GM18858 (cell line): Measurements from ENCODE around the gene AP1G2.
"Not testable (repeated sequence)": the region's sequence is repeated elsewhere in the genome, so short reads cannot be mapped to it uniquely, and the experiment has no call there.

ENCODE experiments used
- ATAC-seq: cut with Tn5 transposase; IDR thresholded peaks from one replicate; pipeline ENCODE4 v1.9.1; 2021; ENCODE audit not compliant: unreplicated experiment

Gene AP1G2

GRCh38 chr14:23600806-23601205 lies 33.2 kb upstream of the AP1G2 start:
- ATAC-seq, result no peak

DNA sequence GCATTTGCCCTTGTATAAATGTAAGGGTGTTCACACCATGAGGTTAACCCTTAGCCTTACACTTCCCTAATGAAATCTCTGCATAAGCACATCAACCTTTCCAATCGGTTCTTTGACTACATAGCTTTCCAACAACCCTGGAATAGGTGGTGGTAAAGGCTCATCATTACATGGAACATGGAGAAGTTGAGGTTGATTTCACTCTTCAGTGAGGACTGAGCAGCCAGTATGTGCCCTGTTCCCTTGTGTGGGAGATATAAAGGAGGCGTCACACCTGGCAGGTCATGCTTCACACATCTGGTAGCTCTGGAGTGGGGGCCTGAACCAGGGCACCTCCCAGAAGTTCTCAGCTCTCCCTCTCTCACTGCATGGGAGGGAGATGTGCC lies 32.7 kb upstream of the AP1G2 start:
- no peak for ATAC-seq

DNA sequence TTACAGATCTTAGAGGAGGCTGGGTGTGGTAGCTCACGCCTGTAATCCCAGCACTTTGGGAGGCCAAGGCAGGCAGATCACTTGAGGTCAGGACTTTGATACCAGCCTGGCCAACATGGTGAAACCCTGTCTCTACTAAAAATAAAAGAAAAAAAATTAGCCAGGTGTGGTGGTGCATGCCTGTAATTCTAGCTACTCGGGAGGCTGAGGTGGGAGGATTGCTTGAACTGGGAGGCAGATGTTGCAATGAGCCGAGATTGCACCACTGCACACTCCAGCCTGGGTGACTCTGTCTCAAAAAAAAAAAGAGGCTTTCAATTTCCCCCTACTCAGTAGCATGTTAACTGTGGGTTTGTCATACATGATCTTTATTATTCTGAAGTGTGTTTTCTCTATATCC lies 26.6 kb upstream of the AP1G2 start:
- ATAC-seq, result not testable (repeated sequence)

- ATAC-seq, result no peak
Observed at GRCh38 chr14:23590198-23590597, 22.6 kb upstream of the AP1G2 start.

DNA sequence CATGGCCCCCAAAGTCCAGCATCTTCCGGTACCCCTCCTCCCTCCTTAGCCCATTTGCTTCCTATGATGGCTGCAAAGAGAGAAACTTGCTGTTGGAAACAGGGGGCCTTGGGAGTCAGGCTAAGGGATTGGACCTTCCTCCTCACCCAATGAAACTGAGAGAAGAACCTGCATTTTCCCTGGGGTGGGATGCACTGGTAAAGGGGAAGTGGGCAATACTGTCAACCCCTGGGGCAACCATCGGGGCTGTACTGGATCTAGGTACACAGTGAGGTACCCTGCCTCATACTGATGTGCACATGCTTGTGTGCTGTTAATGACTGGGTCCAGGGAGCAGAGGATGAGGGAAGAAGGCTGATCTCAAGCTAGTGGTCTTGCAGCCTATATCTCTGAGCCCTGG lies 22.0 kb upstream of the AP1G2 start:
- no peak for ATAC-seq

DNA sequence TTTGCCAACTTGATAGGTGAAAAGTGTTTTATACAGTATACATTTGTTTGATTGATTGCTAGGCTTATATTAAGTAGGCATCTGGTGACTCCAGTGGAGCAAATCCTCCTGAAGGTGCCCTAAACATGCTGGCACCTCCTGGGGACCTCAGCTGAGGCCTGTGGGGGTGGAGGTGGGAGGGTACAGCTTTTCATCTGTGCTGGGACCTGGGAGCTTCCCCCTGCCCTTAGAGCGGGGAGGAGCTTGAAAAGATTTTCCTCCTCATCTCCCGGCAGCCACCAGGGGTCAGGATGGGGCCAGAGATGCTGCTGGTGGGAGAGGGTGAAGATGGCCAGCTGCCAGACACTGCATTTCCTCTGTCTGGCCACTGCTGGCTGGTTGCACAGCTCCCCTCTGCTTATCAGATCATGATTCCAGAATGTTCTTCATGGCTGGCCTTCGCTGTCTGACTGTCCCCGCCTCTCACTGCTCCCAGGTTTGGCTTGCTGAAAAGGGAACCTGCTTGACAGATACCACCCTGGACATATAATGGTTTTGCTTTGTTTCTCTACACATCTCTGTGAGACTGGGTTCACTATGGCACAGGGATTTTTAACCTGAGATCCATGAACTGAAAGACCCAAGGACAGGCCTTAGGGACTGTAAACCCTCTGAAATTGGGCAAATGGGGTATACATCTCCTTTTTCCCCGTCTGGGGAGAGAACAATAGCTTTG lies 21.4 kb upstream of the AP1G2 start:
- ATAC-seq, result peak; percentile 95

- ATAC-seq, result not testable (repeated sequence)
Observed at GRCh38 chr14:23584527-23585203, 17.1 kb upstream of the AP1G2 start.

DNA sequence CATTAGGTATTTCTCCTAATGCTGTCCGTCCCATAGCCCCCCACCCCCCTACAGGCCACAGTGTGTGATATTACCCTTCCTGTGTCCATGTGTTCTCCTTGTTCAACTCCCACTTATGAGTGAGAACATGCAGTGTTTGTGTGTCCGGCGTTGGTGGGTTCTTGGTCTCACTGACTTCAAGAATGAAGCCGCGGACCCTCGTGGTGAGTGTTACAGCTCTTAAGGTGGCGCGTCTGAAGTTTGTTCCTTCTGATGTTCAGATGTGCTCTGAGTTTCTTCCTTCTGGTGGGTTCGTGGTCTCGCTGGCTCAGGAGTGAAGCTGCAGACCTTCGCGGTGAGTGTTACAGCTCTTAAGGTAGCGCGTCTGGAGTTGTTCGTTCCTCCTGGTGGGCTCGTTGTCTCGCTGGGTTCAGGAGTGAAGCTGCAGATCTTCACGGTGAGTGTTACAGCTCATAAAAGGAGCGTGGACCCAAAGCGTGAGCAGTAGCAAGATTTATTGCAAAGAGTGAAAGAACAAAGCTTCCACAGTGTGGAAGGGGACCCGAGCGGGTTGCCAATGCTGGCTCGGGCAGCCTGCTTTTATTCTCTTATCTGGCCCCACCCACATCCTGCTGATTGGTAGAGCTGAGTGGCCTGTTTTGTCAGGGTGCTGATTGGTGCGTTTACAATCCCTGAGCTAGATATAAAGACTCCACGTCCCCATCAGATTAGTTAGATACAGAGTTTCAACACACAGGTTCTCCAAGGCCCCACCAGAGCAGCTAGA lies 16.4 kb upstream of the AP1G2 start:
- not testable (repeated sequence) for ATAC-seq

DNA sequence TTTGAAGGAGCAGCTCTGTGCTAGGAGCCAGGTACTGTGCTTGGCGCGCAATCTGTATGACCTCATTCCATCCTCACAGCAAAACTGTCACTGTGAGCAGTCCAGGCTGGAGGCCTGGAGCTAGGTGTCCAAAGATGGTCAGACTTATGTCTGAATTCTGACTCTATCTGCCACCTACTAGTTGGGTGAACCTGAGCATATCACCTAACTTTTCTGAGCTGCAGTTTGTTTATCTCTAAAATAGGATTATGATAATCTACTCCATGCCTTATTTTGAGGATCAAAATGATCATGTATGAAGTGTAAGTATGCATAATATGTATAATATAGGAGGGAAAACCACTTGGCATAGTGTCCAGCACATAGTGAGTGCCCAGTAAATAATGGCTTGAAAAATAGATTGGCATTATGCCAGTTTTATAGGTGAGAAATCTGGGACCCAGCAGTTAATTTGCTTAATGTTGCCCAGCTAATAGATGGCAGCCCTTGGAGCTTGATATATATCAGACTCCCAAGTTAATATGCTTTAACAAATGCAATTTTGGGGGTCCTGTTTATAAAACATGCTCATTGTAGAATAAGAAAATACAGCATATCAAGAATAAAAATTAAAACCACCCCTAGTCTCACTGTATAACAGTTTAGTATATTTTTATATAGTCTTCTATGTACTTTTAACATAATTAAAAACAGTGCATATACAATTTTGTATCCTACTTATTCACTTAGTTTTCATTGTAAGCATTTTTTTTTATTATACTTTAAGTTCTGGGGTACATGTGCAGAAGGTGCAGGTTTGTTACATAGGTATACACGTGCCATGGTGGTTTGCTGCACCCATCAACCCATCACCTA lies 15.5 kb upstream of the AP1G2 start:
- ATAC-seq, result no peak

DNA sequence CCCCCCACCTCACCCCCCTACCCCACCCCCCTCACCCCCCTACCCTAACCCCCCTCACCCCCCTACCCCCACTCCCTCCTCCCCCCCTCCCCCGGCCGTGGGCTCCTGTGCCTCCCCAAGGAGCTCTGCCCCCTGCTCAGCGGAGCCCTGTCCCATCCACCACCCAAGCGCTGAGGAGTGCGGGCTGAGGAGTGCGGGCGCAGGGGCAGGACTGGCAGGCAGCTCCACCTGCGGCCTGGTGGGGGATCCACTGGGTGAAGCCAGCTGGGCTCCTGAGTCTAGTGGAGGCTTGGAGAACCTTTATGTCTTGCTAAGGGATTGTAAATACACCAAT lies 13.3 kb upstream of the AP1G2 start:
- ATAC-seq, result no peak

- ATAC-seq, result no peak
Observed at GRCh38 chr14:23580152-23580926, 12.7 kb upstream of the AP1G2 start.

GRCh38 chr14:23579739-23580138 lies 12.1 kb upstream of the AP1G2 start:
- no peak for ATAC-seq

DNA sequence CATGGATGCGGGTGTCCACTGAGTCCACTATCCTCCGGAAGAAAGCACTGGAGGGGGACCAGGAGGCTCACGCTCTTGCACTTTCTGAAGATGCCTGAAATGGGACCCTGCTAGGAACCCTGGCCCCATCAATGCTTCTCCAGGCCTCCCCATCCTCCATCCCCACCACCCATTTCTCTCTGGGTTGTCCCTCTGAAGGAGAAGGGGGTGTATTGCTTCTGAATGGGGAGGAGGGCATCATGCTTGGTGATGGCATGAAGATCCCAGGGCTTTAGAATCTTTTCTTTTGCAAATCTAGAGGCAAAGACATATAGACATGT lies 11.7 kb upstream of the AP1G2 start:
- no peak for ATAC-seq

DNA sequence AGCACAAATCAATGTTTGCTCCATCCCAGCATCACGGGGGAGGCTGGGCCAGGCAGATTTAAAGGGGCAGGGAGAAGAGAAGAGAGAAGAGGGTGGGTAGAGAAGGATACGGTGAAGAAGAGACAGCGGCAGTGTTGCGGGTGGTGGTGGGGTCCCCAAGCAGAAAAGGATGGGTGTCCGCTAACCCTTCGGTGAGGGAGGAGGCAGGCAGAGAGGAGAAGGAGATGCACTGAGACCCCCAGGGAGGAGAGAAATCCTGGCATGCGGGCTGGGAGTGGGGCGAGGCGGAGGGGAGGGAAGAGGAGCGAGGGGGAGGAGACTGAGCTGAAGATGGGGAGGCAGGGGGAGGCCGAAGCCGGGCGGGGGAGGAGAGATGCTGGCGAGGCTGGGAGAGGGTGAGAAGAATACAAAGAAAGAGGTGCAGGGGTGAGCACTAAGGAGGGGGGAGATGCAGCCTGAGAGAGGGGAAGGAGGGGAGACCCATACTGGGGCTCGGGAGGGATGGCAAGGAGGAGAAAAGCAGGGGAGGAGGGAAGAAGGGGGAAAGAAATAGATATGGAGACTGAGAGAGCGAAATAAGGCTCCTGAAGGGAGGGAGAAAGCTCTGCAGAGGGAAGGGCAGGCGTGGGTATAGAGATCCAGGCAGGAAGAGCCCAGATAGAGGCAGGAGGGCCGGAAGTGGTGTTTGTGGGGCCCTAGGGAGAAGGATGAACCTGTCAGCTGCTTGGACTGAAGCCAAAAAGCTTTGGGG lies 11.1 kb upstream of the AP1G2 start, which contains the start of gene JPH4:
Gene JPH4, minus strand, starts transcription at position 231 of the 751 bp plus-strand sequence. CDS start 1,337 bp downstream, outside the sequence.
- ATAC-seq, result no peak

GRCh38 chr14:23577710-23578392 lies 10.3 kb upstream of the AP1G2 start:
- ATAC-seq, result no peak

DNA sequence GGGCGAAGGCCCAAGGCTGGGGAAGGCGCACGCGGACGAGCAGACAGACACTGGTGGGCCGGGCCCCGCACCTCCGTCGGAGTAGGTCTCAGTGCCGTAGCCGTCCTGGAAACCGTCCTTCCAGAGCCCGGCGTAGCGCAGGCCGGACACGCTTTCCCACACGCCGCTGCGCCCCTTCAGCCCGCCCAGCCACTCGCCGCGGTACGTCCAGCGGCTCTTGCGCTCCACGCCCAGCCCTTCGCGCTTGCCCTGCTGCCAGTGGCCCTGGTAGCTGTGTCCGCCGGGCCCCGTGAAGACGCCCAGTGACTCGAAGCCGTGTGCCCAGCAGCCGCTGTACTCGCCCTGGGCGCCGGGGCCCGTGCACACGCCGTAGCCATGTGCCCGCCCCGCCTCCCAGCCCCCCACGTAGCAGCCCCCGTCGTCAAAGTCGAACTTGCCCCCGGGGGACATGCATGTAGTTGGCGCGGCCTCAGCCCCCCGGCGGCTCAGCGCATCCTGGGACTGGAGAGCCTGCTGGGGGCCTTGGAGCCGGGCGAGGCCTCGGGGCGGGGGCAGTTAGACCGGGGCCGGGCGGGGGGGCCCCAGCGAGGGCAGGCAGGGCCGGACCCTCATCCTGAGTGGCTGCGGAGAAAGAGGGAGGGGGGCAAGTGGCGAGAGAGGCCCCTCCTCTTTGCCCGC lies 9.6 kb upstream of the AP1G2 start:
- no peak for ATAC-seq

DNA sequence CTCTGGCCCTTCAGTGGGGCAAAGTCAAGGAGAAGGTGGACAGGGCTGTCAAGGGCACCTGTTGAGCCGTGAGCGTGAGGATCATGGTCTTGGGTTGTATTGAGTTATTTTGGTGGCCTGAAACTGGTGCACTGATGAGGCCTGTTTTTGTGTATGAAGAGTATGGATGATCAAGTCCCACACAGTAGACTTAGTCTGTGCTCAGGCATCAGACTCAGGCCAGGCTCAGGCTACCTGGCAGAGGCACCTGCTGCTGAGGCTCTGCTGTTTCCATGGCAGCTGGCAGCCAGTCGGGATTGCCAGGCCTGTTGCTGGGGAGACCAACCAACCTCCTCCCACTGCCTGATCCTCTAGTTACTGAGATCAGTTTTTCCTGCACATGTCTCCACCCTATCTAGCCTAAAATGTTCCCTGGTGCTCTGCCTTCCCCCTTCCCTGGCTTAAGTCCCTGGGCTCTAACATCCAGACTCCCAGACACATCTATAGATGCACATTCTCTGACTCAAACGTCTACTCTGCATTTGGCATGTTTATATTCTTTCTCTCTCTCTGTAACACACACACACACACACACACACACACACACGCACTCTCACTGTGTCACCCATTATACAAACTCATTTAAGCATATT lies 5.9 kb upstream of the AP1G2 start:
- ATAC-seq, result no peak

- no peak for ATAC-seq
Observed at GRCh38 chr14:23572836-23573235, 5.2 kb upstream of the AP1G2 start.
